SJCRH30 (cell line): ENCODE results near the gene CYB5R3. TPM values are rescaled to one million over a fixed set of nuclear protein-coding genes. Genes with fewer than 3 reads are reported as not detected.
"Not testable (repeated sequence)": the region's sequence is repeated elsewhere in the genome, so short reads cannot be mapped to it uniquely, and the experiment has no call there.

Experiments used
- DNase-seq, 2 experiments: peaks; one replicate each; pipeline ENCODE4 v3.0.0-alpha.2; 2015 to 2020
- H3K27ac ChIP-seq: fragments of 250-450 bp; sonication (Bioruptor Pico); 2 replicates; pipeline ENCODE4 v1.5.1; 2020; ENCODE audit warnings: mild to moderate bottlenecking, moderate library complexity
- H3K27me3 ChIP-seq: fragments of 250-450 bp; sonication (Bioruptor Pico); 2 replicates; pipeline ENCODE4 v1.5.1; 2020; ENCODE audit warnings: mild to moderate bottlenecking, moderate library complexity
- H3K36me3 ChIP-seq: fragments of 250-450 bp; sonication (Bioruptor Pico); 2 replicates; pipeline ENCODE4 v1.5.1; 2020; ENCODE audit warnings: mild to moderate bottlenecking, moderate library complexity
- H3K4me1 ChIP-seq: fragments of 250-450 bp; sonication (Bioruptor Pico); 2 replicates; pipeline ENCODE4 v1.5.1; 2020; ENCODE audit warnings: mild to moderate bottlenecking, moderate library complexity
- H3K4me3 ChIP-seq: fragments of 250-450 bp; sonication (Bioruptor Pico); 2 replicates; pipeline ENCODE4 v1.5.1; 2020; ENCODE audit warnings: mild to moderate bottlenecking, moderate library complexity
- H3K9me3 ChIP-seq: fragments of 250-450 bp; sonication (Bioruptor Pico); replicated peaks from 2 replicates; pipeline ENCODE4 v1.5.1; 2020; ENCODE audit warnings: mild to moderate bottlenecking, moderate library complexity
- total RNA-seq: library from RNA; depleted of rRNA; stranded (reverse); fragments of >200 nt; shearing (Covaris generic); gene quantifications from 2 replicates; pipeline ENCODE4 v1.2.3, GENCODE V29; 2014

The CYB5R3 gene
- total RNA-seq, 1 experiment from 2014 or later = 73.9 TPM

DNA sequence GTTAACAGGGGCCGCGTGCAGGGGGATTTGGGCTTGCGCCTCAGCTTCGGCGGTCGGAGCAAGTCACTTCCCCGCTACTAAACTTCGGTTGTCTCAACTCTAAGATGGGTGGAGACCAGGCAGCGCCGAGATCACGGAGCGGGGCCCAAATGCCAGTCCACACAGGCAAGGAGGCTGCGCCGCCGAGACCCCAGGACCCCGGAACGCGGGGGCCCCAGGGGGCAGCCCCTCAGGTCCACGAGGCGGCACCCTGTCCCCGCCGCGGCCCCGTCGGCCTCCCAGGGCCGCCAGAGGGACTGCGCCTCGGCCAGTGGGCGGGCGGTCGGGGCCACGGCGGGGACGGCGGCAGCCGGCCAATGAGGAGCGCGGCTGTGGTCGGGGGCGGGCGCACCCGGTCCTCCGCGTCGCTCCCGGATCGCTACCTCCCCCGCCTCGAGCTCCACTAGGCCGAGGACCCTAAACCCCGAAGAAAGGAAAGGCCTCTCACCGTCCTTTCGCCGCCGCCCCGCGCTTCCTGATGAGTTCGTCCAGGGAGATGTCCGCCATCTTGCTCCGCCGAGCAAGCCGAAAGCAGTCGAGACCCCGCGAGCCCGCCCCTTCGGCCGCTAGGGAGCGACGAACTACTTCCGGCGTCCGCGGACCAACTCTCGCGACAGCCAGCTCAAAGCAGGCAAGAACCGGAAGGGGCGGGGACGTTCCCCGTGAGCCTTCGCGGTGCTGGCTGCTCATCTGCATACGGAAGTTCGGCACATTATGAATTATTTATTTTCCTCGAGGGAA lies 34.7 kb downstream of the CYB5R3 start, which contains the start of gene POLDIP3:
POLDIP3 (minus strand) TSS at position 572 of the 780 bp plus-strand sequence; CDS start at position 546, 26 bp downstream.
- no peaks in the 10 kb centered on the region for H3K9me3 ChIP-seq
- H3K4me1 ChIP-seq = peaks cover 6% of the 10 kb centered on the region
- H3K36me3 ChIP-seq = peaks cover 7% of the 10 kb centered on the region
- peak within 1 kb of the TSS; percentile 100 for H3K27ac ChIP-seq
- DNase-seq = peak; percentile 99
- H3K27me3 ChIP-seq = no peaks in the 10 kb centered on the region
- peak within 1 kb of the TSS; percentile 84 for H3K4me3 ChIP-seq

DNA sequence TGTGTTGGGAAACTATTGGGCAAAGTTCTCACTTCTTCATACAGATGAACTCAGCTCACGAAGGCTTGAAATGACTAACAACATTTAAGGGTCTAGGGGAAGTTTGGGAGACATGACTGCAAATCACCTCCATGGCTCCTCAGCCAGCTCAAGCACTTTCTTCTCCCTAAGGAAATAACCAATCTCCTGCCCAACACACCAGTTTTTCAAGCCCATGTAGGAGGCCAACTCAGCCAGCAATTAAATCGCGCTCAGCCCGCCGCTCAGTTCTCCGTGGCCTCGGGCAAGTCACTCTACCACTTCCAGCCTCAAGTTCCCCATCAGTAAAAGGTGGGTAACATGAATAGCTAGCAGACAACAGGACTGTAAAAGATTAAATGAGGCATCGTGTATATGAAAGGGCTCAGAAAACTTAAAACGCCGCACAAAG lies 35.3 kb downstream of the CYB5R3 start:
- DNase-seq = no peak
- Histone ChIP-seq H3K27me3 (no peaks in the 10 kb centered on the region), H3K9me3 (no peaks in the 10 kb centered on the region), H3K36me3 (peaks cover 7% of the 10 kb centered on the region), H3K4me1 (peaks cover 13% of the 10 kb centered on the region), H3K27ac (peak overlapping the region; percentile 100), H3K4me3 (peak overlapping the region; percentile 84)

DNA sequence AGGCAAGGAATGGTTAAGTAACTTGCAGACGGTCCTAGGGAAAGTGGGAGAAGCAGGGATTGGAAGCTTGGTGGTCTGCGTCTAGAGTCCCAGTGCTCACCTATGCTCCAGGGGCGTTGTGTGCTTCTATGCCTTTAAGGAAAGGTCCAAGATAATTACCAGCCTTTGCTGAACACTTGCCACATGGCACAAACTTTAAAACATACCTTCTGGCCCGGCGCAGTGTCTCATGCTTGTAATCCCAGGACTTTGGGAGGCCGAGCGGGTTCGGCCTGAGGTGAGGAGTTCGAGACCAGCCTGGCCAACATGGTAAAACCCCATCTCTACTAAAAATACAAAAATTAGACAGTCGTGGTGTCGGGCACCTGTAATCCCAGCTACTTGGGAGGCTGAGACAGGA lies 36.9 kb downstream of the CYB5R3 start:
- peaks cover 18% of the 10 kb centered on the region for H3K4me1 ChIP-seq
- no peaks in the 10 kb centered on the region for H3K27me3 ChIP-seq
- H3K36me3 ChIP-seq = peaks cover 7% of the 10 kb centered on the region
- no peaks in the 10 kb centered on the region for H3K9me3 ChIP-seq
- H3K27ac ChIP-seq = no peak overlapping the region
- no peak overlapping the region for H3K4me3 ChIP-seq
- DNase-seq = no peak

DNA sequence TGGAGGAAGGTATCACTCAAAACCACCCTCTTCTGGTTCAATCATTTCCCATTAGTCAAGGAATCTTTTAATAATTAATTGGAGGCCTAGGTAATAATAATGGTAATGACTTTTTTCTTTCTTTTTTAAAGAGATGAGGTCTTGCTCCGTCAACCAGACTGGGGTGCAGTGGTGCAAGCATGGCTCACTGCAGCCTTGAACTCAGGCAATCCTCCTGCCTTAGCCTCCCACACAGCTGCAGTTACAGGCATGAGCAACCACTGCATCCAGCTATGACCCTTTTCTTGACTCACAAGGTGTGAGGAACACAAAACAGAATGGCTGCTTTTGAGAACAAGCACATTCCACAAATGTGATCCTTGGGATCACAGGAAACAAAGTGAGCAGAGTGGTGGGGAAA lies 38.1 kb downstream of the CYB5R3 start:
- Histone ChIP-seq H3K4me1 (peaks cover 18% of the 10 kb centered on the region), H3K27ac (no peak overlapping the region), H3K27me3 (no peaks in the 10 kb centered on the region), H3K9me3 (no peaks in the 10 kb centered on the region), H3K4me3 (no peak overlapping the region), H3K36me3 (peaks cover 18% of the 10 kb centered on the region)
- no peak for DNase-seq

DNA sequence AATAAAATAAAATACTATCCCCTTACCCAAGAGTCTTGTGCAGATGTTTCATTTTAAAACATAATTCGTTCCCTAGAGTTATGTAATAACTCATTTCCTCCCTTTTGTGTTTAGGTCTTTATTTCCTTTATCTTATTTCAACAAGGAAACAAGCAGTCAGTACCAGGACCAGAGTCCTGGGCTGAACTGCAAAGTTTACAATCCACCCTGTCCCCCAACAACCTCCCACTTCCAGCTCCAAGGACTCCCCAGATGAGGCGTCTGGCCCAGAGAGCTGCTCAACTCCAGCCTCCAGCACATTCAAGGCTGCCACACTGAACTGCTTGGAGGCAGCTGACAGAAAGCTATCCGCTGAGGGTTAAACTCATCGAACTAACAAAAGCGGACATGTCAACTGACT lies 39.0 kb downstream of the CYB5R3 start:
- H3K4me1 ChIP-seq = peaks cover 18% of the 10 kb centered on the region
- H3K9me3 ChIP-seq = no peaks in the 10 kb centered on the region
- DNase-seq = no peak
- no peak overlapping the region for H3K4me3 ChIP-seq
- H3K27ac ChIP-seq = no peak overlapping the region
- H3K36me3 ChIP-seq = peaks cover 22% of the 10 kb centered on the region
- H3K27me3 ChIP-seq = no peaks in the 10 kb centered on the region

DNA sequence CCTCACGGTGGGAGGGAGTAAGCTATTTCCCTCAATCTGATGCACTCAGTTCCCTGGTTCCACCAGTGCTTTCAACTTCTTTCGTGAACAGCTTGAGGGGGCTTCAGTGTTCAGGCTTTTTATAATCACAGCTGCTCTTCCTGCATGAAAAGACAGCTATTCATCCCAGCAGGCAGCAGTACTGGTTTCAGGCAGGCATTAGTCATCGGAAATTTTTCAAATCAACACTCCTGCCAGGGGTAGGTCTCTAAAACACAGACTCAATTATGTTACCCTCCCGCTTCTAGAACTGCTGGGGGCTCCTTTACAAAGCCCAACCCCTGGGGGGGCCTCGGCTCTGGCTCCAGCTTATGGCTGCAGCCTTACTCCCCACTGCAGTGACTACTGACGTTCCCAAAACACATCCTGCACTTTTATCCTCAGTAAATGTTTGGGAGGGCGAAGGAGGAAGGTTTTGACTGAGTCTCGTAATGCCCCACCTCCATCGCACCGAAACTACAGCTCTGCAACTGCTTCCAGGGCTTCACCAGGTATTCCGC lies 40.3 kb downstream of the CYB5R3 start:
- Histone ChIP-seq H3K36me3 (peaks cover 29% of the 10 kb centered on the region), H3K9me3 (no peaks in the 10 kb centered on the region), H3K4me3 (peak overlapping the region; percentile 13), H3K27me3 (no peaks in the 10 kb centered on the region), H3K4me1 (peaks cover 18% of the 10 kb centered on the region), H3K27ac (peak overlapping the region; percentile 62)
- DNase-seq = peak; percentile 71 to 89

DNA sequence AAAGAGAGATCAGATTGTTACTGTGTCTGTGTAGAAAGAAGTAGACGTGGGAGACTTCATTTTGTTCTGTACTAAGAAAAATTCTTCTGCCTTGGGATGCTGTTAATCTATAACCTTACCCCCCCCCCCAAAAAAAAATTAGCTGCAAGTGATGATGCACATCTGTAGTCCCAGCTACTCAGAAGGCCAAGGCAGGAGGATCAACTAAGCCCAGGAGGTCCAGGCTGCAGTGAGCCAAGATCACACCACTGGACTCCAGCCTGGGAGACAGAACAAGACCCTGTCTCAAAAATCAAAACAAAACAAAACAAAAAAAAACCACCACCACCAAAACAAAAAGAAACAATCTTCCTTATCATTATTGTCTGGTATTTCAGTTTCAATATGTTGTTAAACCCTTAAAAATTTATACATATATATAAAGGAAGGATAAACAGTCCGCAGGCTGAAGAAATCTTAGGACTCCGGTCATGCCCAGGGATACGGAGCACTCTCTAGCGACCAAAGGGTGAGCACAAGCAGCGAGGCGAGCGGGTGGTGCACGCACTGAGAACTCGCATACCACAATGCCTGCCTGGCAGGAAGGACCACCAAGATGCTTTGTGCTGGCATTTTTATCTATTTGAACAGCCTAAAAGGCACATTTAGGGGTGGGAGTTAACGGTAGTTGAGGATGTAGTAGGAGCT lies 40.9 kb downstream of the CYB5R3 start:
- Histone ChIP-seq H3K4me1 (peaks cover 17% of the 10 kb centered on the region), H3K36me3 (peaks cover 34% of the 10 kb centered on the region)

DNA sequence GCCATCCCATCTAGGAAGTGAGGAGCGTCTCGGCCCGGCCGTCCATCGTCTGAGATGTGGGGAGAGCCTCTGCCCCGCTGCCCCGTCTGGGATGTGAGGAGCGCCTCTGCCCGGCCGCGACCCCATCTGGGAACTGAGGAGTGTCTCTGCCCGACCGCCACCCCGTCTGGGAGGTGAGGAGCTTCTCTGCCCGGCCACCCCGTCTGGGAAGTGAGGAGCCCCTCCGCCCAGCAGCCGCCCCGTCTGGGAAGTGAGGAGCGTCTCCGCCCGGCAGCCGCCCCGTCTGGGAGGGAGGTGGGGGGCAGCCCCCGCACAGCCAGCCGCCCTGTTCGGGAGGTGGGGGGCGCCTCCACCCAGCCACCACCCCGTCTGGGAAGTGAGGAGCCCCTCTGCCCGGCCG lies 41.6 kb downstream of the CYB5R3 start:
- DNase-seq, H3K27me3 ChIP-seq, H3K9me3 ChIP-seq, H3K4me3 ChIP-seq, H3K27ac ChIP-seq: not testable (repeated sequence)
- Histone ChIP-seq H3K36me3 (peaks cover 40% of the 10 kb centered on the region), H3K4me1 (peaks cover 15% of the 10 kb centered on the region)

More for the DNA sequence above, 40.9 kb downstream of the CYB5R3 start:
- no peaks in the 10 kb centered on the region for H3K9me3 ChIP-seq
- H3K4me3 ChIP-seq = peak overlapping the region; percentile 13; the same call in 1 of the 2 replicates
- H3K27me3 ChIP-seq = no peaks in the 10 kb centered on the region
- DNase-seq = no peak
- peak overlapping the region; percentile 62 for H3K27ac ChIP-seq

DNA sequence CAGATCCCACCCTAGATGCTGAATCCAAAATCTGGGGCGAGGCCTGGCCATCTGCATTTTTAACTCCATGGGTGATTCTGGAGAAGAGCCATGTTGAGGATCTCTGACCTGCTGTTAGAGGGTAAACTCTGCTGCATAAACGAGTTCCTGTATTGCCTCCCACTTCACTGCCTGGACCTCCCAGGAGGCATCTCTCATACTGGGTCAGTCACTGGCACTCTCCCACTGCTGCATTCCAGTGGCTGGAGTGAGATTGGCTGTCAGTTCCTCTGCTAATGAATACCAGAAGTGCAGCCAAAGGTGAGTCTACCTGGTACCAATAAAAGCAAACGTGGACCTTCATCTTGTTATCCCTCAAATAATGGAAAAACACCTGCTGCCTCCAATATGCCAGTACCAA lies 44.8 kb downstream of the CYB5R3 start:
- H3K27me3 ChIP-seq = no peaks in the 10 kb centered on the region
- peaks cover 63% of the 10 kb centered on the region for H3K36me3 ChIP-seq
- H3K9me3 ChIP-seq = no peaks in the 10 kb centered on the region
- peaks cover 10% of the 10 kb centered on the region for H3K4me1 ChIP-seq
- no peak overlapping the region for H3K27ac ChIP-seq
- H3K4me3 ChIP-seq = no peak overlapping the region
- DNase-seq = no peak

DNA sequence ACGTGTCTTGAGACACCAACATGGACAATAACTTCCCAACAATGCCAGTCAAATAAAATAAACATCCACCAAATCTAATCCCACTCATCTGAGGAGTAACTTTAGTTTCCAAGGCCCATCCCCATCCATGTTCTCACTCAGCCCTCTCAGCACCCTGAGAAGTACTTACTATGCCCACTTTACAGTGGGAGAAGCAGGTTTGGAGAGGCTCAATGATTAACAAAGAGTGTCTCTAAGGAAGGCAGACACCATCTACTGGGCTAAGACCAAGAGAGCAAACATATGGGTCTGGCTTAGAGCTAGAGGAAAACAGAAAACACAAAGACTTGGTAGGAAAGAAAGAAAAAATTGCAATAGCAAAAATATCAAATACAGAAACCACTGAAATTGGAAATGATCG lies 45.8 kb downstream of the CYB5R3 start:
- Histone ChIP-seq H3K36me3 (peaks cover 73% of the 10 kb centered on the region), H3K4me1 (peaks cover 1% of the 10 kb centered on the region), H3K4me3 (no peak overlapping the region), H3K27me3 (no peaks in the 10 kb centered on the region), H3K9me3 (no peaks in the 10 kb centered on the region), H3K27ac (no peak overlapping the region)
- DNase-seq = no peak

DNA sequence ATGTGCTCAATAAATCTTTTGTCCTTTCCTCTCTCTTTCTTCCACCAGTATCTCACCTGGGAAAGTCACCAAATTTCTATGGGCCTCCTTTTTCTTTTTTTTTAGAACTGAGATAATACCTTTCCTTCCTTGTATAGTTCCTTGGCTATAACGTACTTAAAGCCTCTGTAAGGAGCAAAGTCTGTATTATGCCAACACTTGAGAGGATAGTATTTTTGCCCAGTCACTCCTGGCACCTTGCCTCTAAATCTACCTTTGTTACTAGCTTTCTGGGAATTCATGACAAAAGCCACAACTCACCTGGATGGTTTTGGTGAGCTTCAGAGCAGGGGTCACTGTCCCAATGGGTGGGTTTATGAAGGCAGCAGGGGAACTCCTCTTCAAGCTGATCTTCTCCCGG lies 46.7 kb downstream of the CYB5R3 start:
- Histone ChIP-seq H3K27me3 (no peaks in the 10 kb centered on the region), H3K36me3 (peaks cover 79% of the 10 kb centered on the region)

DNA sequence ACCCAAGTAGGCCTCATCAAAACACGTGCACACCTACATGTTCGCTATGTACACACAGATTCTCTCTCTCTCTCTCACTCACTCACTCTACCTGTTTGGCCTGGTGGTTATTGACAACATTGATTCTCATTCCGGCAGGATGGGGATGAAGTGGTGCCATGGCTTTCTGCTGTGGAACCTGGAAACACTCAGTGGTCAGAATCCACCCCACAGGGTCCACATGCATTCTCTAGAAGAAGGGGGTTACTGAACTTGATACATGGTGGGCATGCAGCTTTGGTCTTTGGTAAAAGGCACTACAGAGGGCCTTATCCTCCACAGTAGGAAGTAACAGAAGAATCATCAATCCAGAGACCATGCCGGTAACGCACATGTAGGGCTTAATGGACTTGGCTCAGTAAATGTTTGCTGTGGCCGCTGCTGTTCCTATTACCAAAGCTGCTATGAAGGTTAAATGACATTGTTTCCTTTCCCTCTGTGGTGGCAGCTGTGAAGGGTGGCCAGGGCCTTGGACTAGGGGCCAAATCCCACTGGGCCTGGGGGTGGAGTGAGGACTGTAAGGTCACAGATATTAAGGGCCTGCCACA lies 47.2 kb downstream of the CYB5R3 start:
- H3K27me3 ChIP-seq = no peaks in the 10 kb centered on the region
- DNase-seq = no peak
- H3K4me3 ChIP-seq = no peak overlapping the region
- H3K36me3 ChIP-seq = peaks cover 80% of the 10 kb centered on the region
- no peak overlapping the region for H3K27ac ChIP-seq
- H3K4me1 ChIP-seq = no peaks in the 10 kb centered on the region
- no peaks in the 10 kb centered on the region for H3K9me3 ChIP-seq

More for the DNA sequence above, 46.7 kb downstream of the CYB5R3 start:
- H3K4me3 ChIP-seq = no peak overlapping the region
- DNase-seq = no peak
- no peak overlapping the region for H3K27ac ChIP-seq
- no peaks in the 10 kb centered on the region for H3K4me1 ChIP-seq
- no peaks in the 10 kb centered on the region for H3K9me3 ChIP-seq

DNA sequence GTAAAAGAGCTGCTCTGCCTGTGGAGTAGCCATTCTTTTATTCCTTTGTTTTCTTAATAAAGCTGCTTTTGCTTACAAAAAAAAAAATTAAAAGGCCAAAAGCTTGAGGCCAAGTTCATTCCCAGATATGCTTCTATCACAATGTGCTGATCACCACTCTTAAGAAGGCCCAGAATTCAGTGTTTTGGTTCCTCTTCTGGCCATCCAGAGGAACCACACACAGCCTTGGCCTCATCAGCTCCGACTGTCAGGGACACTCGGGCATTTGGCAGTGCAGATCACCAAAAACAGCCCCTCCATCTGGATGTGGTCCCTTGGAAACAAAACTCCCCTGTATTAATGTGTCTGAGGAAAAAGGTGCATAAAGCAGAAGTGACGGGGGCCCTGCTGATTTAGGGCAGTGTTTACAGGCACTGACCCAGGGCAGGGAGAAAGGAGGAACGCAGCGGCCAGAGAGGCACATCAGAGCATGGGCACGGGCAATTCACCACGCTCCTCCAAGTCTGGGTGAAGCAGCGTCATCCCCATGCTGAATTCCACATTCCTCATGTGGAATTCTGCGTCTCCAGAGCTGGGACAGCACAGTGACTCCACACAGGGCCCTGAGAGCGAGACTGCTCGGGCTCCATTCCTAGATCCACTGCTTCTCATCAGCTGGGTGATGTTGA lies 52.2 kb downstream of the CYB5R3 start:
- Histone ChIP-seq H3K9me3 (no peaks in the 10 kb centered on the region), H3K4me1 (no peaks in the 10 kb centered on the region), H3K36me3 (peaks cover 91% of the 10 kb centered on the region), H3K27ac (no peak overlapping the region), H3K4me3 (no peak overlapping the region), H3K27me3 (no peaks in the 10 kb centered on the region)
- DNase-seq = no peak

DNA sequence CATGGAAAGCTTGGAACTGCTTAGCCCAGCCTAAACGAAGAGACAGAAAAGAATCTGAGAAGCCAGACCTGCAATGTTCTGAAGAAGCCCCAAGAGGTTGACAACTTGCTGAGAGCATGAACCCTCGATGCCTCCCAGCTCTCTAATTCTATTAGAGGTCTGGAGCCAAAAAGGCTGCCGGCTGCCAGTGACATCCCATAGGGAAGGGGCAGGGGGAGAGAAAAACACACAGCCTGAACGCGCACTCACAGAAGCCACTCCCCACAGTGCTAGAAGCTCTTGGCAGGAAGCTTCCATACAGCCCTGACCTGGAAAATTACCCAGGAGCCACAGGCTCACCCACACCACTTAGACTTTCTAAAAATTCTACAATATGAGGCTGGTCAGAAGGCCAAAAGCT lies 52.9 kb downstream of the CYB5R3 start:
- Histone ChIP-seq H3K27ac (no peak overlapping the region), H3K9me3 (no peaks in the 10 kb centered on the region), H3K27me3 (no peaks in the 10 kb centered on the region), H3K4me1 (no peaks in the 10 kb centered on the region), H3K36me3 (peaks cover 88% of the 10 kb centered on the region), H3K4me3 (no peak overlapping the region)
- no peak for DNase-seq
